Measurements from ENCODE around the gene RAD51C. TPM values are rescaled to one million over a fixed set of nuclear protein-coding genes. Genes with fewer than 3 reads are reported as not detected.

RAD51C gene
- total and polyA plus RNA-seq, 2 donors (not counting 1 experiment from before 2014, with no cell fraction given): 27.7 to 29.1 TPM

GRCh38 chr17:58756246-58757161, 64.1 kb downstream of the RAD51C start:
- Histone ChIP-seq H2AFZ (ENCODE audit: low read length) (no peak overlapping the region), H3K27me3 (ENCODE audit: control insufficient read depth, insufficient read depth, low read length) (peaks cover 16% of the 10 kb centered on the region), H3K4me1 (ENCODE audit: control insufficient read depth, extremely low read depth, insufficient read depth, low read length) (peaks cover 2% of the 10 kb centered on the region), H3K9ac (ENCODE audit: insufficient read depth, low read length) (peak overlapping the region; percentile 7), H3K4me2 (ENCODE audit: extremely low read depth, insufficient read depth, low read length) (peak overlapping the region; percentile 75), H3K79me2 (ENCODE audit: control insufficient read depth, insufficient read depth, low read length) (no peaks in the 10 kb centered on the region), H3K36me3 (ENCODE audit: control insufficient read depth, insufficient read depth, low read length) (no peaks in the 10 kb centered on the region), H3K27ac (ENCODE audit: insufficient read depth, low read length) (no peak overlapping the region), H4K20me1 (ENCODE audit: control insufficient read depth, extremely low read depth, insufficient read depth, low read length) (no peaks in the 10 kb centered on the region), H3K4me3 (replicated peaks in 1 of 4; ENCODE audit: control extremely low read depth in 1 of 4, insufficient read depth in 1 of 4, low read depth in 3 of 4, low read length in 4 of 4) (peak overlapping the region; percentile 19 to 63 (median 43)), H3K9me3 (ENCODE audit: control insufficient read depth, insufficient read depth, low read depth, low read length) (no peaks in the 10 kb centered on the region)
- peak in 1 of 2 donors; percentile 8 for DNase-seq (ENCODE audit: low read depth in 2 of 2)
- TF ChIP-seq CTCF (conservative IDR thresholded peaks at IDR 0.05 in 1 of 2, IDR thresholded peaks at IDR 0.05 in 1 of 2; ENCODE audit: low read depth in 1 of 2, low read length in 2 of 2): no peak
- TF ChIP-seq EZH2 (IDR thresholded peaks at IDR 0.05; ENCODE audit: low read length, missing control alignments): peak; percentile 92

GRCh38 chr17:58757162-58757613, 64.8 kb downstream of the RAD51C start:
- Histone ChIP-seq H3K9ac (ENCODE audit: insufficient read depth, low read length) (no peak overlapping the region), H2AFZ (ENCODE audit: low read length) (no peak overlapping the region), H4K20me1 (ENCODE audit: control insufficient read depth, extremely low read depth, insufficient read depth, low read length) (no peaks in the 10 kb centered on the region), H3K36me3 (ENCODE audit: control insufficient read depth, insufficient read depth, low read length) (no peaks in the 10 kb centered on the region), H3K4me1 (ENCODE audit: control insufficient read depth, extremely low read depth, insufficient read depth, low read length) (peaks cover 2% of the 10 kb centered on the region), H3K9me3 (ENCODE audit: control insufficient read depth, insufficient read depth, low read depth, low read length) (no peaks in the 10 kb centered on the region), H3K79me2 (ENCODE audit: control insufficient read depth, insufficient read depth, low read length) (no peaks in the 10 kb centered on the region), H3K4me3 (replicated peaks in 1 of 4; ENCODE audit: control extremely low read depth in 1 of 4, insufficient read depth in 1 of 4, low read depth in 3 of 4, low read length in 4 of 4) (peak overlapping the region in 1 of 4 experiments; percentile 62), H3K4me2 (ENCODE audit: extremely low read depth, insufficient read depth, low read length) (no peak overlapping the region), H3K27ac (ENCODE audit: insufficient read depth, low read length) (no peak overlapping the region), H3K27me3 (ENCODE audit: control insufficient read depth, insufficient read depth, low read length) (peaks cover 16% of the 10 kb centered on the region)
- TF ChIP-seq EZH2 (IDR thresholded peaks at IDR 0.05; ENCODE audit: low read length, missing control alignments) (no peak), CTCF (conservative IDR thresholded peaks at IDR 0.05 in 1 of 2, IDR thresholded peaks at IDR 0.05 in 1 of 2; ENCODE audit: low read depth in 1 of 2, low read length in 2 of 2) (no peak)
- DNase-seq (ENCODE audit: low read depth in 2 of 2): no peak

GRCh38 chr17:58758890-58759289, 66.5 kb downstream of the RAD51C start:
- no peak overlapping the region for H3K9ac ChIP-seq (ENCODE audit: insufficient read depth, low read length)
- H2AFZ ChIP-seq (ENCODE audit: low read length): no peak overlapping the region
- DNase-seq (ENCODE audit: low read depth in 2 of 2): no peak
- no peaks in the 10 kb centered on the region for H3K79me2 ChIP-seq (ENCODE audit: control insufficient read depth, insufficient read depth, low read length)
- H3K27ac ChIP-seq (ENCODE audit: insufficient read depth, low read length): no peak overlapping the region
- H3K36me3 ChIP-seq (ENCODE audit: control insufficient read depth, insufficient read depth, low read length): no peaks in the 10 kb centered on the region
- H3K4me1 ChIP-seq (ENCODE audit: control insufficient read depth, extremely low read depth, insufficient read depth, low read length): peaks cover 2% of the 10 kb centered on the region
- H4K20me1 ChIP-seq (ENCODE audit: control insufficient read depth, extremely low read depth, insufficient read depth, low read length): no peaks in the 10 kb centered on the region
- H3K4me2 ChIP-seq (ENCODE audit: extremely low read depth, insufficient read depth, low read length): no peak overlapping the region
- no peaks in the 10 kb centered on the region for H3K9me3 ChIP-seq (ENCODE audit: control insufficient read depth, insufficient read depth, low read depth, low read length)
- no peak for TF ChIP-seq CTCF (conservative IDR thresholded peaks at IDR 0.05 in 1 of 2, IDR thresholded peaks at IDR 0.05 in 1 of 2; ENCODE audit: low read depth in 1 of 2, low read length in 2 of 2)
- TF ChIP-seq EZH2 (IDR thresholded peaks at IDR 0.05; ENCODE audit: low read length, missing control alignments): no peak
- peaks cover 16% of the 10 kb centered on the region for H3K27me3 ChIP-seq (ENCODE audit: control insufficient read depth, insufficient read depth, low read length)
- no peak overlapping the region for H3K4me3 ChIP-seq (replicated peaks in 1 of 4; ENCODE audit: control extremely low read depth in 1 of 4, insufficient read depth in 1 of 4, low read depth in 3 of 4, low read length in 4 of 4)
